GM19238 (cell line): Measurements from ENCODE around the gene ATP10B.

Experiments
- DNase-seq: peaks from one replicate; pipeline ENCODE4 v3.0.0; 2011; ENCODE audit warnings: low spot score; ENCODE audit not compliant: insufficient read length

The ATP10B gene

GRCh38 chr5:160693831-160694465 lies 158.1 kb downstream of the ATP10B start:
- no peak for DNase-seq

DNA sequence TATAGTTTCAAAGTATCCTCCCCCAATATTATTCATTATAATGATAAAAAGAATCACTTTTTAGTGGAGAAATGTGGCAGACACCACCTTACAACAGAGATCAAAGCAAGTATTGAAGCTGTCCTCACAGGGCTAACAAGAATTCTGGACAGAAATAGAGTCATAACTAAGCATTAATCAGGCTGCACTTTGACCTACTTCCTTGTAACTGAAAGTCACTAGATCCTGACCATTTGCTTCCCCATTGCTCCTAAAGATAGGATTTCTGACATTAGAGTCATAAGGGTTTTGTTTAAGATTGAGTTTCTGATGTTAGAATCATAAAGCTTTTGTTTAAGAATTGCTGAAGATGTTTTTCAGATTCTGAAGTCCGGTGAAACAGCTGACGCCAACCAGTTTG lies 159.7 kb downstream of the ATP10B start:
- DNase-seq, result no peak

DNA sequence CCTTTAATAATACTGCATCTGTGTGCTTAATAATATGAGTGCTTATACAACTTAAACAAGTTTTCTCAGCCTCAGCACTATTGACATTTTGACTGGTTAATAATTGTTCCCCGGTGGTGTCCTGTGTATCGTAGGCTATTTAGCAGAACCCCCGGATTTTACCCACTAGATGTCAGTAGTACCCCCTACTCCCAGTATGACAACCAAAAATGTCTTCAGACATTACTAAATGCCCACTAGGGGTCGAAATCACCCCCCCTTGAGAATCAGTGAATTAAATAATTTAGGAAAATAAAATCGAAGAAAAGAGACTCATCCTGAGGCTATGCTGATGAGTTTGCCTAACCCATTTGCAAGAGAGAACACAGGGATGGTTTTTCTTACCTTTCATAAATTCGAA lies 166.3 kb downstream of the ATP10B start:
- peak; percentile 28 for DNase-seq

DNA sequence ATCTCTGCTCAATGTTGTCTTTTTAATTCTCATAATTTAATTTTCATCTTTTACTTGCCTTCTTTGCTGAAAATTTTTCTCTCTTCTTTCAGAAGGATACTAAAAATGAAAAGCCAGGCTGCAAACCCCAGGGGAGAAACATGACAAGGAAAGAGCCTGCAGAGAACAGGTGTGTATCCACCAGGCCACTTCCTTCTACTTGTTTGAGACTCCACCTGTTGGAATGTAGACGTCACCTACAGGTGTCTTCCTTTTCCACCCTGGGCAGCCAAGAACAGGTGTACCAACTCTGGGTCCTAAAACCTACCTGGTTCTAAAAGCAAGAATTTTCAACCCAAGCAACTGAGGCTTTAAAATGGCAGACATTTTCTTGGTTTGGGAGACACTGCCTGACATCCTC lies 166.8 kb downstream of the ATP10B start:
- no peak for DNase-seq

GRCh38 chr5:160679567-160680309 lies 172.3 kb downstream of the ATP10B start:
- no peak for DNase-seq

DNA sequence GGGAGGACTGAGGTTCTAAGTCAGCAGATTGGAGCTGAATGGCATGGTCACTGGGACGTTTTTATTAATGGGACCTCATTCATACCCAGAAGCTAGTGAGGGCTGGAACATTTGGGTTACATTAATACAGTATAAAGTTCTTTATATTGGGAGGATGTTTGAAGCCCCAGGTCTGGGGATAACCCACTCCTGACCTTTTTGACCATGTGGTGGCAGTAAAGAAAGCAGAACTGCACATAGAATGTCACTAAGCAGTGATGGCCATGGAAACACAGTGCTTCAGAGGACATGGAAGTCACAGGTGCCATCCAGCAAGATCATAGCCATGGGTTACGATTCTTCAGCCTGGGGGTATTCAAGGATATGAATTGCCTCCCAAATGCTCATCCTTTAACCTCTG lies 176.0 kb downstream of the ATP10B start:
- no peak for DNase-seq

- DNase-seq, result no peak
Observed at GRCh38 chr5:160674901-160675300, 177.1 kb downstream of the ATP10B start.

DNA sequence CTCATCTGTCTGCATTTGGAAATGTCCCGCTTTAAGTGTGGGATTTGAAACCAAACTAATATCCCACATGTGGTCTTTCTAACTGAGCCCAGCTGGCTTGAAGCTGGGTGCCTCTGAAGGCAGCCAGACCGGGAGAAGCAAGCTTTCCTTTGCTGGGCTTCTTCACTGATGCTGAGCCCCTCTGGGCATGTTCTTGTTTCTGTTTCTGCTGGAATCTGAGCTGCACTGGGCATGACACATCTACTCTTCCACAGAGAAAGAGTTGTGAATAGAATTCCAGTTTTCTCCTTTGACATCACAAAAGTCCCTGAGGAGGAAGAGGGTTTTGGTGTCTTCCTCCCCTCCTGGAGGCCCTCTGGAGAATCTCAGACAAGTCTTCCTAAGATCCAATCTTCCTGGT lies 179.5 kb downstream of the ATP10B start:
- DNase-seq, result no peak

- no peak for DNase-seq
Observed at GRCh38 chr5:160668356-160668755, 183.7 kb downstream of the ATP10B start.

- no peak for DNase-seq
Observed at GRCh38 chr5:160667160-160667559, 184.9 kb downstream of the ATP10B start.

DNA sequence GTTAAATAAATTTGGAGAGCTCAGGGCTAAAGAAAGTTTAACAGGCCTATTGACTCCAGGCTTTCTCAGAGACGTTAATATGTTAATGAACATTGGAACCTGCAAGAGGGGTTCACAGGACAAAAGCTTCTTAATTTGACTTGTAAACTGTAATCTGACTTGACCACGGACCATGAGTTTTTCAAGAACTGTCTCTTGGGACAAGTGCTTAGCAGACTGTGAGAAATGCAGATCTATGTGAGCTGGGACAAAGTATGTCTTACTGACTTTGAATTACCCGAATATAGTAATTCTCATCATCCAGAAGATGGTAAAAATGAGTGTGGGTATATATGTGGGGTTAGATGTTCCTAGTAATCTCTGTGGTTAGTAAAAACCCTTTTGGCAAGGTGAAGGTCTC lies 186.6 kb downstream of the ATP10B start:
- DNase-seq, result no peak

DNA sequence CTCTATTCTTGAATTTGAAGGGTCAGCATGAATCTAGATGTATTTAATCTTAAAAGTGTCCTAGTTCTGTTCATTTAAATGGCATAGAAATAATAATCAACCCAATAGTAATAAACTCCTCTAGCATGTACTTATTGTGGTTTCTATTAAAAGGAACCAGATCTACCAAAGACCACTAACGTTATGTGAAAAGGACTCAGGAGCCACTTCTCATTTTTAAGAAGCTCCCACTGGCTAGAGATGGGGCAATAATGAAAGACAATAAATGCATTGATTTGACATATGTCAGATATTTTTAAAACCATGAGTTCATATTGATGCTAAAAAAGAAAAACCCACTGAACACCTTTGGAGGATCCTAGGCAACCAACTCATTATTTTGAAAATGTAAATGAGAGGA lies 191.9 kb downstream of the ATP10B start:
- no peak for DNase-seq

- no peak for DNase-seq
Observed at GRCh38 chr5:160657622-160658458, 194.2 kb downstream of the ATP10B start.

DNA sequence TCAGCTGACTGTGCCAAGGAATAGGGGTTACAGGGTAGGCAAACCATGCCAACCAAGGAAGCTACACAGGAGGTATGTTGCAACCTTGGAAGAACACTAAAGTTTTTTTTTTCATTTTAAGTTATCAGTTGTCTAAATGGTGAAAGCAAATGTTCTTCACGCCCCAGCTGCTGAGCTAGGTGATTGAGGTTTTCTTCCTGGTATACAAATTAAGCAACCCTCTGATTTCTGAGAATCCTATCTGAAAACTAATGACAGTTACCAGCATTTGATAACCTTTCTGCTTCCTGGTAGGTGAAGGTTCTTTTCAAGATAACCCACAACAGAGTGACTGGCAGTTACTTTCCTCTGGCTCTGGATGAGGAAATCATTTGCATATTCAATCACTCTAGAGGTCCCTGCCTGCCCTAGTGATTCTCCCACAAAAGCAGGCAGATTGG lies 194.9 kb downstream of the ATP10B start:
- no peak for DNase-seq

GRCh38 chr5:160655717-160656116 lies 196.3 kb downstream of the ATP10B start:
- no peak for DNase-seq

GRCh38 chr5:160651692-160652645 lies 200.0 kb downstream of the ATP10B start:
- no peak for DNase-seq

DNA sequence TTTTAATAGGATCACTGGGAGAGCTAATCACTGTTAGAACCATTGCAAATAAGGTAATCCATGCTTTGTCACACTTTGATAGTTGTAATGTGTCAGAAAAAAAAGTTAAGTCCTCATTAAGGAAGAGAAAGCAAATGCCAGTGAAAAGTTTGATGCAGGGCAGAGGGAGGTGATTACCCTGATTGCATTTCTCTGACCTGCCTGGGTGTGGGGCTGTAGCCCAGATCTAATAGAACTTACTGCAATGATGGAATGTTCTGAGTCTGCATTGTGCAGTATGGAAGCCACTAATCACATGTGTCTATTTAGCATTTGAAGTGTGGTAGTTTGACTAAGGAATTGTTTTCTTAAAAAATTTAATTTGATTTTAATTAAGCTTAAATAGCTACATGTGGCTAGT lies 202.7 kb downstream of the ATP10B start:
- DNase-seq, result no peak

GRCh38 chr5:160646033-160646432 lies 206.0 kb downstream of the ATP10B start:
- DNase-seq, result no peak

DNA sequence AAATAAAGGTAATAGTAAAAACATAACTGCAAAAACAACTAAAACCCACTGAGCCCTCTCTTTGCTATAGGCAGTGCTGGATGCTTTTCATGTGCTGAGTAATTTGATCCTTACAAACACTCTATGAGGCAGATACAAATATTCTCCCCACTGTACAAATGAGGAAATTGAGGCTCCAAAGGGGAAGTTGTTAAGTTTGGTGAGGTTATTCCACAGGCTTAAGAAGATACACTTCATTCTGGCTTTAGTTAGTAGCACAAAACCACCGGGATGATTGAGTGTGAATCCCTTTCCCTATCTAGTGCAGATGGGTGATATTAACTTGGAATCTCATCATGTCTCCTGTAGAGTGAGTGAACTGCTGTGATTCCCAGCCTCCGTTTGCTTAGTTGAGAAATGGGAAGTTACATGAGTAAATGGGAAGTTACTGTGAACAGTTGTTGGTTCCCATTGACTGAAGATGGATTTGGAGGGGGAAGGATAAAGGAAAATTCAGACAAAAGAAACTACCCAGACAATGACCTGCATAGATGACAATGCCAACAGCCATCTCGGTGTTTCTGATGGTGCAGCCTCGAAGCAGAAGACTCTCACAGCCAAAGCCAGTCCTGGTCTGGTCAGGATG lies 208.3 kb downstream of the ATP10B start:
- DNase-seq, result no peak

- DNase-seq, result no peak
Observed at GRCh38 chr5:160641405-160641804, 210.6 kb downstream of the ATP10B start.

DNA sequence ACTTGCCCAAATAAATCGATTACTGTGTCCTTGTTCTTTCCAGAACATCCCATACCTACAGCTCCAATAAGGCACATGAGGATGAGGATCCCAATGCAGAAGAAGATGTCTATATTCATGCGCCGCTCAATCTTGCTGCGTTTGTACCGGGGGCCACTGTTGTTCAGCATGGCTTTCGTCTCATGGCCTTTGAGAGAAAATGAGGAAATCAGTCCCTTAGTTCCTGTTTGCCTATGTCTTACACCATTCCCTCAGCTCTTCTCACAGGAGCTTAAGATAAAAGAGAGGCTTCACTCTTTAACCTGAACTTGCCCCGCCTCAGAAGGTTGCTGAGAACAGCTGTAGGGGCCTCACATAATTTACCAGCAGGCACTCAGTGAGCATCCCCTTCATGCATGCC lies 211.6 kb downstream of the ATP10B start:
- no peak for DNase-seq
